GM19035 (cell line): Measurements from ENCODE around the gene SPOCD1.

ENCODE experiments used
- ATAC-seq: cut with Tn5 transposase; IDR thresholded peaks from one replicate; pipeline ENCODE4 v1.9.1; 2021; ENCODE audit not compliant: unreplicated experiment

SPOCD1 gene

GRCh38 chr1:31788138-31788824 is 27.5 kb downstream of the SPOCD1 start:
- ATAC-seq = peak; percentile 78

DNA sequence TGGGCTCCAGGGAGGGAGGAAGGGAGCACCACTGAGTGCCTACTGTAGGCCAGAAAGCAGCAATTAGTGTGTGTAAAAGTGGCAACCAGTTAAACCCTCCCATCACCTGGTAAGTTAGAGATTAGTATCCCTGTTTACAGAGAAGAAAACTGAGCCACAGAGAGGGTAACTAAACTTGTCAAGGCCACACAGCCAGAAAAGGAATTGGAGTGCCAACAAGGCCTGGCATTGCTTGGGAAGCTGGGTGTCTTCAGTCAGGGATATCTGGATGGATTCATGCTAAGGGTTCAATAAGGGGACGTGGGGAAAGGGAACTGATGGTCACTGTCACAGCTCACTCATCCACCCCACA is 28.1 kb downstream of the SPOCD1 start:
- ATAC-seq = no peak

DNA sequence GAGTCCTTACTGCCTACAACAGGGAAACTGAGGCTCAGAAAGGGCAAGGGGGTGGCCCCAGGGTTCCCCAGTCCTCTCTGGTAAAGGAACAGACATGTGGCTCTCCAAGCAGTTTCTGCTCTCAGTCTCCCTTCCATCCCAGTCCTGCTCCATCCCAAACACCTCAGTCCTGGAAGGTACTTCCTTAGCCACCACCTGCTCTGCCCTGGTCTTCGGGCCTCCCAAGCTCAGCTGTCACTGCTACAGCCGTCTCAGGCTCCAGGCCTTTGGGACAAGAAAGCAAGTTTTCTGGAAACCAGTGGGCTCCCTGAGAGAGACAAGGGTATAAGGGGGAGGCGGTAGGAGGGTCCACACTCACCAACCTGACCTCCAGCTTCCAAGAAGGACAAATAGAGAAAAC is 28.6 kb downstream of the SPOCD1 start:
- ATAC-seq = no peak

GRCh38 chr1:31786366-31787060 is 29.3 kb downstream of the SPOCD1 start:
- ATAC-seq = no peak

DNA sequence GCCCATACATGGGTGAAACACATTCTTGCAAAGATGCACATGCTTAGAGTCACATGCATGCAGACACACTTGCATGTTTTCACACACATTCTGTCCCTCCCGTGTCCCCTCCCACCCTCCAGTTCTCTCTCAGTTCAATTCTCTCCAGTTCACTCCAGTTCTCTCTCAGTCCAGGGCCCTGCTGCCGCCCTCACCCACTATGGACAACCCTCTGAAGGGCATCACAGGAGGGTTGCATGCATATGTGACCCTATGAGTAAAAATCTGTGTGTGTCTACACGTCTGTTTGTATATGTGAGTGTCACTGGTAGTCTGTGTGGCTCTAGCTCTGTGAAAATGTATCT is 29.9 kb downstream of the SPOCD1 start:
- ATAC-seq = no peak

DNA sequence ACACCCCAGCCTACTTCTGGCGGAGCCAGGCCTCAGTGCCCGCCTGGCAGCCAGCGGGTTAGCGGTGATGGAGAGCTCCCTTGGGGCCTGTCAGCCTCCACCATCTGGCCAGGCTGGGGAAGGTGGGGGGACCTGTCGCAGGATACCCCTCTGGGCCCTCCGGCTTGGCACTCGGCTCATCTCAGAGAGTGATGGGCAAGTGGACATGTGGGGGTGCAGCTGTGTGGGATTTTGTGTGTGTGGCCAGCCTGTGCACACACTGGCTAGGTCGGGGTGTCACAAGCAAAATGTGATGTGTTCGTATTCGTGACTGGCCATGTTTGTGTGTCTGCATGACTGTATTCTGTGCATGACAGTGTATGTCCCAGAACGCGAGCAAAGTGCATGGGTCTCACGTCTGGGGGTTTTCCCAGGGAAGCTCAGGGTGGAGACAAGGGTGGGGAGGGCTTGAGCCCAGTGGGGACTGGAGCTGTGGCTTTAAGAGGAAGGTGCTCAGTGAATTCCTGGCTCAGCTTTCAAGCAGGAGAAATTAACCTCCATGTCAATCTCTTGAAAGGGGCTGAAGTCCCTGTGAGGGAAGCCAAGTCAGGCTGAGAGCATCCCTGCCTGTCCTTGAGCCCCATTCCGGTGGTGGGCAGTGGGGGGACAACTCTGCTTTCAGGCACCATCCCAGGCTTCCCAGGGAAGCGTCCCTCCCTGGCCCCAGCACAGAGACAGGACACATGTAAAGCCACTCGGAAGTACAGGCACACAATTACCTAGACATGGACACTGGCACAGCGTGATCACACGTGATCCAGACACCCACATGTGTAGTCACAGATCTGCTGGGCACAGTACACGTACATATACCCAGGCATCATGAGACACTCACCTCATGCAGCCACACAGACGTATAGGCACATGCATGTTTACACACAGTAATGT is 30.5 kb downstream of the SPOCD1 start:
- no peak for ATAC-seq

GRCh38 chr1:31784356-31785019 is 31.3 kb downstream of the SPOCD1 start:
- ATAC-seq = no peak

DNA sequence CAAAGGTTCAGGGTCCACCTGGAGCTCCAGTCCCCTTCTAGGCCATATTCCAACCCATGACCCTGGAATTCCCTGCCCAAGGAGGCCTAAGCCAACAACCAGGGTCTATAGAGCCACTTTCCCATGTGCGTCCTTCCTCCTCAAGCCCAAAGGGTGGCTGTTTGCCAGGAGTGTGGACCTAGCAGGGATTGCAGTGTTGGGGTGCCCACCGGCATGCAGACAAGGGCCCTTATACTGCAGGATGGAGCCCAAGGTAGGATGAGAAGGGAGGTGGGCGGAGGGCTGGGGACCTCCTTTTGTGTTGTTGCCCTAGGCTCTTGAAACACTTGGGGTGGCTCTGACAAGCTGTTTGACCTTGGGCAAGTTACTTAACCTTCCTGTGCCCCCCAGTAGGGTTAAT is 32.0 kb downstream of the SPOCD1 start:
- no peak for ATAC-seq

DNA sequence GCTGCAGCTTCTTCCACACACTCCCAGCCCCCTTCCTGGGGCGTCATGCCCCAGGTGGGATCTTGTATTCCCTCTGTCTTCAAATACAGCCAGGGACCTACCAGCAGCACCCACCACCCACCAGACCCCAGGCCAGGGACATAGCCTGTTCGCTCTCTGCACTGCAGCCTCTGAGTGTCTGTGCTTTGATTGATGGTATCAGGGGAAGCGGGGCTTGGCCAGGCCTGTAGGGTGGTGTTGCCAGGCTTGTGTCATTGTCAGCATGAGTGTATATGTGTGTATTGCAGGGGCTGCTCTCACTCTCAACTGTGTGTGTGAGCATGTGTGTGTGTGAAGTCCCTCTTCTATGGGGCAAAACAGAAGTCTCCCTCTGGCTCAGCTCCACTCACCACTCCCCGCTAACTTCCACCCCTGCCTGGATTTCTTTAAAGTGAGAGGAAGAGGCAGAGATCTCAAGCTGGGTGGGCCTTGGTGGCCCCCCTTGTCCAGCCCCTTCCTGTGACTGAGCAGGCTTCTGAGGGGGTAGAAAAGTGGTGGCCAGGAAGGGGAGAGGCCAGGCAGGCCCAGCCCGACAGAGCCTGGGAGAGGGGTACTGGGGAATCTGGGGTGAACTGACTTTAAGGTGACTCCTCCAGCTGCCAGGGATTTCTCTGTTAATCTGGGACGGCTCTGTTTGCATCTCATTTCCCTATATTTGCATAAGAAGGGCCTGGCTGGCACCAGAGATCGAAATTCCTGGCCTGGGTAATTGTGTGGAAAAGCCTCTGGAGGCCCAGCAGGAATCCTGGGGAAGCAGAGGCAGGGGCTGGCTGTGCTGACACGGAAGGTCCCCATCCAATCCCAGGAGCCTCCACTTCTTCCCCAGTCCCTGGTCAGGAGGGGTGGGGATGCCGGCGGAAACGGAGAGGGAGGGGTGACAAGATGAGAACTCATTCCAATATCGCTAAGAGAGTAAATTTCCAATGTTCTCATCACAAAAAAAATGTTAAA is 33.1 kb downstream of the SPOCD1 start:
- no peak for ATAC-seq

GRCh38 chr1:31781756-31782371 is 34.0 kb downstream of the SPOCD1 start:
- no peak for ATAC-seq

- ATAC-seq = no peak
These were observed 34.6 kb downstream of the SPOCD1 start for GRCh38 chr1:31781138-31781755.

DNA sequence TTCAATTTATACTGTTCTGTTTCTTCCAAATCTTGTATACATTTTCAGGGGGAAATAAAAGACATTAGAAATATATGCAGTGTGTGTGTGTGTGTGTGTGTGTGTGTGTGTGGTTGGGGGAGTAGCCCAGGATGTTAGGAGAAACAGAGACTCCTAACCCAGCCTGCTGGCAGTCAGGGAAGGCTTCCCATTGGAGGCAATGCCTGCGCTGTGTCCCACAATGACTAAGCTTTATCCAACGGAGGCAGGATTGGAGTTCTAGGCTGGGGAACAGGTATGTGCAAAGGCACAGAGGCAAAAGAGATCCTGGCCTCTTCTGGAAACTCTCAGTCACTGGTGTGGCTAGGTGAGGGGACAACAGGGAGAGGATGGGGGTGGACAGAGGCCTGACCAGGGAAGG is 35.2 kb downstream of the SPOCD1 start:
- ATAC-seq = no peak

DNA sequence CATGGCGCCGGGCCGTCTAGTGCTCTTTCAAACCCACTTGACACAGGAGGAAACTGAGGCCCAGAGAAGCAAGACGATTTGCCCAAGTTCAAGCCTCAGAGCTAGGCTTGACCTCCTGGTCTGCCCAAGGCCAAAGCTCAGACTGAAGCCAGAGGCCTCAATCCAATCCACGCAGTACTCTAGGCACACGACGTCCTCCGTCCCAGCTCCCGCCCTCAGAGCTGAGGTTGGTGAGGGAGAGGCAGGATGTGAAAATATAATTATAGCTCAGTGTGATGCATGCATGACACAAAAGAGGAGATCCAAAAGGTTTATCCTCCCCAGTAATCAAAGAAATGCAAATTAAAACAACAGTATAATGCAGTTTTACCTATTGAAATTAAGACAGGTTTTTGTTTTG is 36.1 kb downstream of the SPOCD1 start:
- no peak for ATAC-seq

GRCh38 chr1:31778763-31779488 is 36.9 kb downstream of the SPOCD1 start:
- ATAC-seq = no peak

GRCh38 chr1:31776516-31776915 is 39.3 kb downstream of the SPOCD1 start:
- ATAC-seq = no peak

DNA sequence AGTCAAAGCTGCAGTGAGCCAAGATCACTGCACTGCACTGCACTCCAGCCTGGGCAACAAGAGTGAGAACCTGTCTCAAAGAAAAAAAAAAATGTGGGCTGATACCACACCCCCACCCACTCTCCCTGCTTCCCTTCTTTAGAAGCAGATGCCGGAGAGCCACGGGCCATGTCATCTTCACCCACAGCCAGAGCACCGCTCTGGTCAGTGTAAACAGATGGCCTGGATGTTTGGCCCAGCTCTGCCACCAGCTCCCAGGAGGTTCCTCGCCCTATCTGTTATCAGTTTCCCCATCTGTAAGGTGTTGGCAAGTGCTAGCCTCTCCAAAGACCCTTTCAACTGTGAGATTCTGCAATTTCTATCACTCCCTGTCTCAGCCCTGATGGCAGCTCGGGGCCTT is 39.8 kb downstream of the SPOCD1 start:
- no peak for ATAC-seq

GRCh38 chr1:31775210-31775999 is 40.4 kb downstream of the SPOCD1 start:
- no peak for ATAC-seq

DNA sequence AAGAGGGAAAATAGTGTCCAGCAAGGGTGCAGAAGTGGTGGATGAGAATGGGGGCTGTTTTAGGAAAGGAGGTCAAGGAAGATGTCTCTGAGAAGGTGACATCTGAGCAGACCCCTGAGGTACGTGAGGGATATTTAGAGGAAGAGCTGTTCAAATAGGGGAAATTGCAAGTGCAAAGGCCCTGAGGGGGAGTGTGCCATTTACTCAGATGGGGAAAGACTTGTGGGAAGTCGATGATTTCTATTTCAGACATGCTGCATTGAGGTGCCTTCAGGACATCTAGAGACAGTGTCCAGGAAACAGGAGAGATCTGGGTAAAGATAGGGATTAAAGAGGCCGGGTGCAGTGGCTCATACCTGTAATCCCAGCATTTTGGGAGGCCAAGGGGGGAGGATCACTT is 41.3 kb downstream of the SPOCD1 start:
- ATAC-seq = no peak
